GM19351 (cell line): Measurements from ENCODE around the gene OLFM2.

ENCODE experiments used
- ATAC-seq: cut with Tn5 transposase; IDR thresholded peaks from one replicate; pipeline ENCODE4 v1.9.1; 2021; ENCODE audit warnings: mild to moderate bottlenecking, moderate library complexity; ENCODE audit not compliant: unreplicated experiment

OLFM2 gene

DNA sequence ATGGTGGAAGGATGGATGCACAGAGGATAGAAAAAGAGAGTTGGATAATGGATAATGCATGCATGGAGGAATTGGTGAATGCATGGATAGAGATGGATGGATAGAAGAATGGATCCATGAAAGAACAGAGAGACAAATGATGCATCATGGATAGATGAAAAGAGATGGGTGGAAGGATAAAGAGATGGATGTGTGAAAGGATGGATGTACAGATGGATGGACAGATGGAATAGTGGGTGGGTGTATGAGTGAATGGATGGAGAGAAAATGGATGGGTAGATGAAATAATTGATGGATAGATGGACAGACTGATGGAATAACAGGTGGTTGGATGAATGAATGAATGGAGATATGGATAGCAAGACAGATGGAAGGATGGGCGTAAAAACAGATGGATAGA, 25.7 kb downstream of the OLFM2 start:
- ATAC-seq = no peak

DNA sequence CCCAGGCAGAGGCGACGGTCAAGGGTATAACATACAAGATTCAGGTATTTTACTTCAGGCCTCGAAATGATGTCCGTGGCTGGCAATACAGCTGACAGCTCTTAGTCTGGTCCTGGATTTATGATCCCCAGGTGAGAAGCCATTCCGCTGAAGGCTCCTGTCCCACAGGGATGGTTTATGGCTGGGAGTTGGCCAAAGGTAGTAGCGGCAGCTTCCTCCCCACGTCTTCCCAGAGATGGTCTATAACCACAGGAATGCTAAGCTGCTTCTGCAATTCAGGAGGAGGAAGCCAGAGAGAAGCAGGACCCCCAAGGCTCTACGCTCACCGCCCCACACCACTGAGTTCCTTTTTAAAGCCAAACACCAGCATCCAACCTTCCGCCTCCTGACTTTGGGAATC, 27.1 kb downstream of the OLFM2 start:
- ATAC-seq = no peak

DNA sequence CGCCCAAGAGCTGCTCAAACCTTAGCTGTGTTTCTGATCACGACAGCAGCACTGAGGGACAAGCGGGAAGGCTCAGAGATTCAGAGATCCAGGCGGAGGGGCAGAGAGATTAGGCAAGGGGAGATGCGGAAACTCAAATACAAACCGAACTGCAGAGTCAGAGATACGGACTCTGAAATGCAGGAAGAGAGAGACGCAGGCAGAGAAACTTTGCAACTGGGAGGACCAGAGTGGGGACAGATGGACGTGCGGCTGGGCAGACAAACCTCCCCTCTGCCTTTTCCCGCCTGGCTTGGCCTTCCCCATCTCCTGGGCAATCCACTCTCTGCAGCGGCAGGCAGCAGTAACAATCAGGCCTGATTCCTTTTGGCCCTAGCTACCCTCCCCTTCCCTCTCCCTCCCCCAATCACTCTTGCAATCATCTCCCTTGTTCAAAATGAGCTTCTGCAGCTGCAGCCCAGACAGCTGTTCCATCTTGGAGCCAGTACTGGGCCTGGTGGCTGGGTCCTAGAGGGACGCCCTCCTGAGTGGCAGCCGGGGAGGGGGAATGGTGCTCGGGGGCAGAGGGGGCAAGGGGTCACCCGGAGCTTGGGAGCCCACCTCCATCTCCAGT, 29.7 kb downstream of the OLFM2 start:
- ATAC-seq = no peak

DNA sequence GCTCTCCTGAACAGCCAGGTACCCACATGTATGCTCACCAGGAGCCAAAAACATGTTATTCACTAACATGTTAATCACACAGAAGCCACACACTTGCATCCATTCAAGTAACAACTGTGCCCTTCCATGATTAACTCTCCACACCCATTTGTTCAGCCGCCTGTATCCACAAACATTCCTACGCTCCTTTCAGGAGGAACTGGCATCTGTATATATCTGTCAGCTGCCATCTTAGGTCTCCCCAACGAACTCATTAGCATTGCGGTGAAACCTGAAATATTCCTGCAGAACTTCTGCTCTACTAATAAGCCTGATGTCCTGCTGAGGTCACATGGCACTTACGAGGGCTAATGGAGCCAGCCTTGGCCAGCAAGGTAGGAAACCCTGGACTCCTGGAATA, 33.0 kb downstream of the OLFM2 start:
- no peak for ATAC-seq

GRCh38 chr19:9901642-9902041, 34.7 kb downstream of the OLFM2 start:
- no peak for ATAC-seq

- ATAC-seq = no peak
Measured at GRCh38 chr19:9901020-9901419, 35.3 kb downstream of the OLFM2 start.

DNA sequence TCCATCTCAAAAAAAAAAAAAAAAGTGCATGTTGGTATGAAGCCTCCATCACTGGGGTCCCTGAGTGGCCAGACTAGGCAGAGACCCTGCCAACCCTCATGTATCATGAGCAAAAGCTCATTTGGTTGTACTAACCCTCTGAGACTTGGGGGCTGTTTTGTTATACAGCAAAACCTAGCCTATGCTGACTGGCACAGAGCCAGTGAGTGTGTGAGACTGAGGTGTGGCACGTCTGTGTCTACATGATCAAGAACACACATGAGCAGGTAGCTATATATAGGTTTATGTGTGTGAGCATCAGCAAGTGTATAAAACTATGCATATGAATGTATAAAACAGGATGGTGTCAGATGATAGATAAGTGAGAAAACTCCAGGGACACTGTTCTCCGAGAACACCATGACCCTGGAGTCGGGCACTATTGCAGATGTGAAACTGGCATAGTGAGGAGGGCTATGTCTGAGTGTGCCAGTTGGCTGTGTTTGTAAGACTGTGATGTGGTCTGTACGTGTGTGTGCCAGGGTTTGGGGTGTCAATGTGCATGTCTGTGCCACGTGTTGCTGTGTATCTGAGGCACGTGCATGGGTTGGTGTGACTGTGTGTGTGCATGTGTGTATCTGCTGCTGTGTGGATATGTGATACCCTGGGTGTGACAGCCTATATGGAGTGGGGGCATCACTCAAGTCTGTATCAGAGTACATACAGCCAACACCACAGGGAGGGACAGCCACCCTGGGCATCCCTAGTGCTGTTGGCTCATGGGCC, 44.5 kb downstream of the OLFM2 start:
- ATAC-seq = no peak

DNA sequence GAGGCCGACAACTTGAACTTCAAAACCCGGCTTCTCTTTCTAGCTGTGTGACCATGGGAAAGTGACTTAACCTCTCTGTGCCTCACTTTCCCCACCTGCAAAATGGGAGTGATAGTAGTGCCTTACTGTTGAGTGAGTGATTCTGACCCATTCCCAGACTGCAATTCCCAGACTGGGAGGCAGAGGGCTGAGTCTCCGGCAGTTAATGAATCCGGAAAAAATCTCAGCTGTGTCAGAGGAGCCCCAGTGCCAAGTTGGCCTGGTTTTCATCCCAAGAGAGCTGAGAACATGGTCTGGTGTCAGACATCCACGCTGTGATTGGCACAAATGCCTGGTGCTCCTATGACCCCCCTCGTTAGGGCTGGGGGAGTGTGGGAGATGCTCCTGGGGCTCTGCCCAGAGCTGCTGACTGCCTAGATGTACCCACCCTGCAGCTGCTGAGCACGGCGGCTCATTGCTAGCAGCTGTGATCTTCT, 51.2 kb downstream of the OLFM2 start:
- ATAC-seq = no peak

GRCh38 chr19:9883764-9884163, 52.6 kb downstream of the OLFM2 start:
- ATAC-seq = no peak

- no peak for ATAC-seq
Measured at GRCh38 chr19:9883231-9883758, 53.0 kb downstream of the OLFM2 start.

- no peak for ATAC-seq
Measured at GRCh38 chr19:9881720-9882119, 54.6 kb downstream of the OLFM2 start.

DNA sequence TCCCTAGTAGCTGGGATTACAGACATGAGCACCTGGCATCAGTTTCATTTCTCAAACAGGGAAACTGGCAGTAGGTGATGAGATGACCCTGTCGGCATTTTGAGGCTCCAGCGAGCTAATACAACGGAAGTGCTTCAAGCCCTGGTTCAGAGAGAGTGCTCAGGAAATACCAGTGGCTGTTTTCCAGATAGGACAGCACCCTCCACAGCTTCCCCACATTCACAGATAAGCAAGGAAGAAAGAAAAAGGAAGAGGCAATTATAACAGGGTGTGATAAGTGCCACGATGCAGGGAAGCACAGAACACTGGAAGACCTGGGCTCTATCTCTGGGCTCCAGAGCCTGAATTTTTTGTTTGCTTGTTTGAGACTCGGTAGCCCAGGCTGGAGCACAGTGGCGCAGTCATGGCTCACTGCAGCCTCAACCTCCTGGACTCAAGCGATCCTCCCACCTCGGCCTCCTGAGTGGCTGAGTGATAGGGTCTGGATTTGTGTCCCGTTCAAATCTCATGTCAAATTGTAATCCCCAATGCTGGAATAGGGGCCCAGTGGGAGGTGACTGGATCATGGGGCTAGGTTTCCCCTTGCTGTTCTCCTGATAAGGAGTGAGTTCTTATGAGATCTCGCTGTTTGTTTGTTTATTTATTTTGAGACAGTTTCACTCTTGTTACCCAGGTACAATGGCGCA, 57.7 kb downstream of the OLFM2 start:
- ATAC-seq = no peak

- ATAC-seq = no peak
Measured at GRCh38 chr19:9877780-9878510, 58.4 kb downstream of the OLFM2 start.

DNA sequence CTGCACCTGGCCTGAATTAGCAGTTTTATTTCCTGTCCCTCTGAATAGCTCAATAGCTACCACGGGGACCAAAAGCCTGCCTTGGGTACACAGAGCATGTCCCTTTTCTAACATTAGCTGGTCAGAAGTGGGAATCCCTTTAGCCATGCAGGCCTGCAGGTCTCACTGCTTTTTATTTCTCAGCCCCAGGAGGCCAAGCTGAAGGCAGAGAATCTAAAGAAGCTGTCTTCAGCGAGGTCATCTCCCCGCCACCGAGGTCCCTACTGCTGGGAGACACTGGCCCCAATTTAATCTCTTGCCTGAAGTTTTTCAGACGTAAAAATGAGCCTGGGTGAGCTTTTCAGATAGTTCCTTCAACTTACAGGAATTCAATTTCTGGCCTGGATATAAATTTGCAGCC, 60.5 kb downstream of the OLFM2 start:
- no peak for ATAC-seq

- ATAC-seq = no peak
Measured at GRCh38 chr19:9875031-9875627, 61.2 kb downstream of the OLFM2 start.

GRCh38 chr19:9872618-9873242, 63.6 kb downstream of the OLFM2 start:
- no peak for ATAC-seq

DNA sequence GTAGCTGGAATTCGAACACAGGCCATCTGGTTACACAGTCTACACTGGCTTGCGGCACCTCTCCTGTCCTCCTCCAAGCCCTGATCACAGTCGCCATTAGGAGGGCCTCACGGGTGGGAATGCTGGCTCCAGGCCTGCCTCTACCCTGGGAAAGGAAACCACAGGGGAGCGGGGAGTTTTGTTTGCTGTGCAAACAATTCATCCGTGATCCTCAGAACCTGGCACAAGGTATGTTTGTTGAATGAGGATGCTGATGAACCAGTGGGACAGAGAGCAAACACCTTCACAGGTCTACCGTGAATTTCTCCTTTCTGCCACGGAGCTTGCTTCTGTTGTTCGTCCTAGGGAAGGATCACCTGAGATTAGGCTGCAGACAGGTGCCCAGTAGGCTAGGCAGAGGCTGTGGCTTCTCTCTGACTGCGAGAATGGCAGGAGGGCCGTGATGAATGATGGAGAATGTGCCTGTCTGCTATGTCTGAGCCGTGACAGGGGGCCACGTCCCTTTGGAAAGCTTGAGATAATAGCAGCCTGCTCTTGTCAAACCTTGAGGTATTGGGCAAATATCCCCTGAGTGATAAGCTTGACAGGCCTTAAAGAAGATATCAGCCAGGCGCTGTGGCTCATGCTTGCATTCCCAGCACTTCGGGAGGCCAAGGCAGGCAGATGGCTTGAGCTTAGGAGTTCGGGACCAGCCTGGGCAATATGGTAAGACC, 64.5 kb downstream of the OLFM2 start:
- ATAC-seq = no peak

GRCh38 chr19:9868983-9869617, 67.2 kb downstream of the OLFM2 start:
- no peak for ATAC-seq
